ENCODE measurements around the gene IQCE. TPM values are rescaled to one million over a fixed set of nuclear protein-coding genes. Genes with fewer than 3 reads are reported as not detected.
"Not testable (repeated sequence)": the region's sequence is repeated elsewhere in the genome, so short reads cannot be mapped to it uniquely, and the experiment has no call there.

Gene IQCE
- total and polyA plus RNA-seq, 4 experiments from 2014 or later = 0.81 to 9.4 (median 5.9) TPM

DNA sequence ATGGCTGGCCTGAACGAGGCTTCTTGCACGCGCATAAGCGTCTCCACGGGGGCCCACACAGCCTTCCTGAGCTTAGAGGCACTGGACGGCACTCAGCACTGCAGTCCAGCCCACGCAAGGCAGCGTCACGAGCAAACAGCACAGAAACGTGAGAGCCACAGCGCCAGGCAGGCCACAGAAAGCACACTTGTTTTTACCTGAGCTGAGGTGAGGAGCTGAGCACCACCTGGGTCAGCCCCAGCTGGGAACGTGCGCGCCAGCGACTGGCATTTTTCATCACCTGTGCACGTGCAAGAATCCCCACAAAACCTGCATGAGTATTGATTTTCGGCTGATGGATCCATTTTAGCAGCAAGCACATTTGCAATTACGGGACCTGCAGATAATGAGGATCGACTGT lies 26.7 kb downstream of the IQCE start:
- no peak overlapping the region for H3K4me3 Mint-ChIP-seq
- no peak for DNase-seq
- Histone ChIP-seq H3K4me1 (ENCODE audit: insufficient read depth, low read length) (no peaks in the 10 kb centered on the region), H3K27me3 (ENCODE audit: insufficient read depth, low read length) (no peaks in the 10 kb centered on the region), H3K27ac (ENCODE audit: low read depth, low read length) (no peak overlapping the region), H3K9me3 (ENCODE audit: control insufficient read depth in 1 of 2, low read length in 2 of 2) (no peaks in the 10 kb centered on the region), H3K36me3 (ENCODE audit: insufficient read depth, low read length) (no peaks in the 10 kb centered on the region), H3K4me3 (ENCODE audit: low read length in 2 of 2) (no peak overlapping the region)
- no peaks in the 10 kb centered on the region for H3K9me3 Mint-ChIP-seq
- peaks cover 7 to 13% of the 10 kb centered on the region in 2 donors for H3K36me3 Mint-ChIP-seq
- intact Hi-C loops (cut with micrococcal nuclease) = no loop called here
- POLR2A ChIA-PET (ENCODE audit: partially characterized antibody) = no interaction called here
- no peaks in the 10 kb centered on the region for H3K27me3 Mint-ChIP-seq
- H3K27ac Mint-ChIP-seq = no peak overlapping the region
- CTCF ChIA-PET (ENCODE audit: partially characterized antibody) = interaction anchor here (1.0 kb wide), 1 partner anchor 23 kb away, joined by 4 read pairs; no protein-coding TSS in a partner anchor
- no peaks in the 10 kb centered on the region for H3K4me1 Mint-ChIP-seq

DNA sequence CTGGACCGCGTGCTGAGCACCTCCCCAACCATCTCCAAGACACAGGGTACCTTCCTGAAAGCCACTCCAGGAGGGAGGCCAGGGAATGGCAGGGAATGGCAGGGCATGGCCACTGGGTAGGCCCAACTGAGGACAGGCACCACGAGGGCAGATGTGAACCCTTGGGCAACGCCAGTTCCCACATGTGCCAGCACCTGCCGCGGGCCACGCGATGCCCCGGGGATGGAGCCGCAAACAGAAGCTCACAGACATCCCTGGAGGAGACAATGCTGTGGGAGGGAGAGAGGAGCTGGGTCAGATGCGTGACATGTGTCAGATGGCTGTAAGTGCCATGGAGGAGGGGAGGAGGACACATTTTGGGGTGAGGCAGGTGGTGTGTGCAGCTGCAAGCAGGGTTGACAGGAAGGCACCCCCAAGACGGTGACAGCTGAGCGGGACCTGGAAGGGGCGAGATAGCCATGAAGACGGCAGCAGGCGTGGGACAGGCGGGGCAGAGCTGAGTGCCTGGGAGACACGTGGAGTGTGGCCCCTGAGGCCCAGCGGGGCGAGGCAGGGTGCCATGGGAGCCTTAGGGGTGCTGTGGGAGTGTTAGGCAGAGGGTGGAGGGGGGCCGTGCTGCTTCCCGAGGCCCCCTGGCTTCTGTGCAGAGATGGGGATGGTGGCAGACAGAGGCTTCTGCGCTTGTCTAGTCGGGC lies 27.7 kb downstream of the IQCE start:
- intact Hi-C loops (cut with micrococcal nuclease) = no loop called here
- peaks cover 7 to 17% of the 10 kb centered on the region in 2 donors for H3K36me3 Mint-ChIP-seq
- no peak overlapping the region for H3K4me3 Mint-ChIP-seq
- H3K4me1 Mint-ChIP-seq = no peaks in the 10 kb centered on the region
- H3K27me3 Mint-ChIP-seq = no peaks in the 10 kb centered on the region
- DNase-seq = no peak
- Histone ChIP-seq H3K4me3 (ENCODE audit: low read length in 2 of 2) (no peak overlapping the region), H3K27me3 (ENCODE audit: insufficient read depth, low read length) (no peaks in the 10 kb centered on the region), H3K36me3 (ENCODE audit: insufficient read depth, low read length) (no peaks in the 10 kb centered on the region), H3K4me1 (ENCODE audit: insufficient read depth, low read length) (no peaks in the 10 kb centered on the region), H3K9me3 (ENCODE audit: control insufficient read depth in 1 of 2, low read length in 2 of 2) (no peaks in the 10 kb centered on the region), H3K27ac (ENCODE audit: low read depth, low read length) (no peak overlapping the region)
- ChIA-PET CTCF (ENCODE audit: partially characterized antibody) (interaction anchor here (1.0 kb wide), 1 partner anchor 22 kb away, joined by 4 read pairs; no protein-coding TSS in a partner anchor), POLR2A (ENCODE audit: partially characterized antibody) (no interaction called here)
- no peaks in the 10 kb centered on the region for H3K9me3 Mint-ChIP-seq
- no peak overlapping the region for H3K27ac Mint-ChIP-seq

DNA sequence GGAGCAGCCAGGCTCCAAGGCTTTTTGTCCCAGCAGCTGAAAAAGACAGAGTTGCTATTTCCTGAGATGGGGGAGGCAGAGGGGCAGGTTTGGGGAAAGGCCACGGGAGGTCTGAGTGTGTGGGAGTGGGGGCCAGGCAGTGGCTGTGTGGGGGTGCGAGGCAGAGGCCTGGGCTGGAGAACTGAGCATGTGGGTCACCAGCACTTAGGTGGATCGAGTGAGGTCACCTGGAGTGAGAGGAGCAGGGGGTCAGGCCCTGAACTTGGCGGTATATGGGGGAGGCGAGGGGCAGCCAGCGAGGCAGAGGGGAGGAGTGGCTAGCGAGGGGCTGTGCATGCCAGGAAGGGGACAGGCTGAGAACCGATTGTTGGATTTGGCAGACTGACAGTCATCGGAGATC lies 28.4 kb downstream of the IQCE start:
- Mint-ChIP-seq H3K27ac (no peak overlapping the region), H3K4me3 (no peak overlapping the region), H3K4me1 (no peaks in the 10 kb centered on the region), H3K27me3 (no peaks in the 10 kb centered on the region), H3K36me3 (peaks cover 9 to 17% of the 10 kb centered on the region in 2 donors), H3K9me3 (no peaks in the 10 kb centered on the region)
- H3K27me3 ChIP-seq (ENCODE audit: insufficient read depth, low read length) = no peaks in the 10 kb centered on the region
- H3K4me3 ChIP-seq (ENCODE audit: low read length in 2 of 2) = no peak overlapping the region
- no peaks in the 10 kb centered on the region for H3K9me3 ChIP-seq (ENCODE audit: control insufficient read depth in 1 of 2, low read length in 2 of 2)
- intact Hi-C loops (cut with micrococcal nuclease) = no loop called here
- ChIA-PET CTCF (ENCODE audit: partially characterized antibody) (no interaction called here), POLR2A (ENCODE audit: partially characterized antibody) (no interaction called here)
- no peaks in the 10 kb centered on the region for H3K4me1 ChIP-seq (ENCODE audit: insufficient read depth, low read length)
- H3K36me3 ChIP-seq (ENCODE audit: insufficient read depth, low read length) = no peaks in the 10 kb centered on the region
- DNase-seq = no peak
- no peak overlapping the region for H3K27ac ChIP-seq (ENCODE audit: low read depth, low read length)

DNA sequence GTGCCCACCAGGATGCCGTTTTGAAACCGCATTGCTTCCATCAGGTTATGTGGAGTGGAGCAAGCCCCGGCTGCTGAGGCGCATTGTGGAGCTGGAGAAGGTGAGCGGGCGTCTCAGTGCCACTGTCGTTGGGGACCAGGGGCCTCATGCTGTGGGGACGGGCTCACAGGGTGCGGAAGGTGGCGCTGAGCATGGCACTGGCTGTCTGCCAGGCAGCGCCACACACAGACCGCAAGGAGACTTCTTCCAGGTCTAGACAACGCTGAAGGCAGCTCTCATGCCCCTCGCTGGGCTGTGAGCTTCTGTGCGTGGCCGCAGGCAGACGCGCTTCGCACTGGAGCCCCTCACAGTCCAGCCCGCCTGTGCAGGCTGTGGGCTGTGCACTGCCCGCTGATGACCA lies 29.0 kb downstream of the IQCE start:
- Mint-ChIP-seq H3K36me3 (peaks cover 13 to 17% of the 10 kb centered on the region in 2 donors), H3K27me3 (no peaks in the 10 kb centered on the region), H3K27ac (peak overlapping the region in 1 of 7 donors; percentile 18), H3K4me1 (no peaks in the 10 kb centered on the region), H3K9me3 (no peaks in the 10 kb centered on the region), H3K4me3 (no peak overlapping the region)
- Histone ChIP-seq H3K4me3 (ENCODE audit: low read length in 2 of 2) (no peak overlapping the region), H3K9me3 (ENCODE audit: control insufficient read depth in 1 of 2, low read length in 2 of 2) (no peaks in the 10 kb centered on the region), H3K4me1 (ENCODE audit: insufficient read depth, low read length) (no peaks in the 10 kb centered on the region), H3K27ac (ENCODE audit: low read depth, low read length) (no peak overlapping the region), H3K36me3 (ENCODE audit: insufficient read depth, low read length) (no peaks in the 10 kb centered on the region), H3K27me3 (ENCODE audit: insufficient read depth, low read length) (no peaks in the 10 kb centered on the region)
- ChIA-PET CTCF (ENCODE audit: partially characterized antibody) (no interaction called here), POLR2A (ENCODE audit: partially characterized antibody) (no interaction called here)
- no peak for DNase-seq
- intact Hi-C loops (cut with micrococcal nuclease) = no loop called here

DNA sequence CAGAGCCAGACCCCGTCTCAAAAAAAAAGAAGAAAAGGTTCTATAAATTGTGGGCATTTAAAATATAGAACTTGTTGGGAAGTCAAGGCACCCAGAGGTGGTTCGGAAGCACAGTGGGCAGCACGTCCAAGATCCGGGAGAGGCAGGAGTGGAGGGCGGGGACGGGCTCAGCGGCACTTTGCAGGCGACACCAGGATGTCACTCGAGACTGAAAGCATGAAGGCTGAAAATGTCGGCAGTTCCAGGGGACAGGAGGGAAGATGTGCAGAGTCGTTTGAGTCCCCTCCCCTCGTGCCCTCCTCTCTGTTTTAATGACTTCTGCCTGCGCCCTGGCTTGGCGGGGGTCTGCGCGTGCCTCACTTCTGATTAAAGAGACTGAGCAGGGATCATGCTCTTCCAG lies 30.6 kb downstream of the IQCE start:
- intact Hi-C loops (cut with micrococcal nuclease) = no loop called here
- H3K9me3 Mint-ChIP-seq = no peaks in the 10 kb centered on the region
- H3K4me1 Mint-ChIP-seq = no peaks in the 10 kb centered on the region
- POLR2A ChIA-PET (ENCODE audit: partially characterized antibody) = no interaction called here
- H3K36me3 Mint-ChIP-seq = peaks cover 16 to 18% of the 10 kb centered on the region in 2 donors
- no peaks in the 10 kb centered on the region for H3K4me1 ChIP-seq (ENCODE audit: insufficient read depth, low read length)
- CTCF ChIA-PET (ENCODE audit: partially characterized antibody) = no interaction called here
- no peak overlapping the region for H3K4me3 Mint-ChIP-seq
- no peaks in the 10 kb centered on the region for H3K27me3 Mint-ChIP-seq
- DNase-seq = no peak
- no peak overlapping the region for H3K4me3 ChIP-seq (ENCODE audit: low read length in 2 of 2)
- H3K27ac Mint-ChIP-seq = no peak overlapping the region
- no peaks in the 10 kb centered on the region for H3K36me3 ChIP-seq (ENCODE audit: insufficient read depth, low read length)
- no peaks in the 10 kb centered on the region for H3K9me3 ChIP-seq (ENCODE audit: control insufficient read depth in 1 of 2, low read length in 2 of 2)
- H3K27me3 ChIP-seq (ENCODE audit: insufficient read depth, low read length) = no peaks in the 10 kb centered on the region
- H3K27ac ChIP-seq (ENCODE audit: low read depth, low read length) = no peak overlapping the region

DNA sequence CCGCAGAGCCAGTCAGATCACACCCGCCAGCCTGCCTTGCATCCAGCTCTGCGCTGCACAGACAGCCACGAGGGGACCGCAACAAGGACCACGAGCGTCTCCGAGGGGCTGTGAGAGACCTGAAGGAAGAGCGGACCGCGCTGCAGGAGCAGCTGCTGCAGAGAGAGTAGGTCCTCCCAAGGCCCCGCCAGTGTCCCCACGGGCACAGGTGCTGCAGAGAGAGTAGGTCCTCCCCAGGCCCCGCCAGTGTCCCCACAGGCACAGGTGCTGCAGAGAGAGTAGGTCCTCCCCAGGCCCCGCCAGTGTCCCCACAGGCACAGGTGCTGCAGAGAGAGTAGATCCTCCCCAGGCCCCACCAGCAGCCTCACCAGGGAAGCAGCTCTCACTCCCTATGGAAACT lies 31.2 kb downstream of the IQCE start:
- POLR2A ChIA-PET (ENCODE audit: partially characterized antibody); H3K4me1 ChIP-seq (ENCODE audit: insufficient read depth, low read length); H3K36me3 ChIP-seq (ENCODE audit: insufficient read depth, low read length); DNase-seq; intact Hi-C loops (cut with micrococcal nuclease); H3K27ac Mint-ChIP-seq; H3K27ac ChIP-seq (ENCODE audit: low read depth, low read length); H3K4me1 Mint-ChIP-seq; H3K9me3 Mint-ChIP-seq; H3K27me3 Mint-ChIP-seq; H3K4me3 ChIP-seq (ENCODE audit: low read length in 2 of 2); H3K4me3 Mint-ChIP-seq; H3K9me3 ChIP-seq (ENCODE audit: control insufficient read depth in 1 of 2, low read length in 2 of 2); H3K27me3 ChIP-seq (ENCODE audit: insufficient read depth, low read length); CTCF ChIA-PET (ENCODE audit: partially characterized antibody): not testable (repeated sequence)
- peaks cover 14 to 18% of the 10 kb centered on the region in 2 donors for H3K36me3 Mint-ChIP-seq

DNA sequence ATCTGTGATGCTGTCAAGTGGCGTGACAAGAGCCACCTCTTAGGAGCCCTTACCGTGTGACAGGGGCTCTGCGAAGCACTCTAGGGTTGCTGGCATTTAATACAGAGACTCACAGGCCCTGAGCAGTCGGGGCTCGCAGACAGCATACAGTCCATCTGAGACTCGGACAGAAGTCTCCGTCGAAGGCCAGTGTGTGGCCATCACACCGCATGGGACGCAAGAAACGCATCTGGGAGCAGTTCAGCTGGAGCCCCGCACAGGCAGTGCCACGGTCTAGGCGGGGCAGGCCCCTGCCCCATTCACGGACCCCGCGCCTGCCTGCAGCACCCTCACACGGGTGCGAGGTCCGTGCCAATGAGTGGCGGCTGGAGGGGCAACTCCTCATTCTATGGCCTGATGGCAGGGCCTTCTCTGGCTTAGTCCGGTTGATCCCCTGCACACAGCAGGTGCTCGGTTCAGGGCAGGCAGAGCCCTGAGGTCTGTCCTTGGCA lies 33.6 kb downstream of the IQCE start:
- ChIA-PET CTCF (ENCODE audit: partially characterized antibody) (interaction anchor here (0.7 kb wide), 1 partner anchor 16 kb away, joined by 3 read pairs; no protein-coding TSS in a partner anchor), POLR2A (ENCODE audit: partially characterized antibody) (no interaction called here)
- no peak for DNase-seq
- no peaks in the 10 kb centered on the region for H3K36me3 ChIP-seq (ENCODE audit: insufficient read depth, low read length)
- H3K4me1 ChIP-seq (ENCODE audit: insufficient read depth, low read length) = no peaks in the 10 kb centered on the region
- H3K27ac ChIP-seq (ENCODE audit: low read depth, low read length) = no peak overlapping the region
- Mint-ChIP-seq H3K36me3 (peaks cover 15 to 24% of the 10 kb centered on the region in 2 donors), H3K27ac (no peak overlapping the region), H3K4me1 (no peaks in the 10 kb centered on the region), H3K27me3 (no peaks in the 10 kb centered on the region), H3K9me3 (no peaks in the 10 kb centered on the region), H3K4me3 (no peak overlapping the region)
- no peaks in the 10 kb centered on the region for H3K27me3 ChIP-seq (ENCODE audit: insufficient read depth, low read length)
- intact Hi-C loops (cut with micrococcal nuclease) = no loop called here
- H3K4me3 ChIP-seq (ENCODE audit: low read length in 2 of 2) = no peak overlapping the region
- no peaks in the 10 kb centered on the region for H3K9me3 ChIP-seq (ENCODE audit: control insufficient read depth in 1 of 2, low read length in 2 of 2)

Data from CD4-positive, alpha-beta memory T cell (primary cell).